Kidney glomerular epithelial cell (primary cell): ENCODE data around the gene PRSS22.

Source experiments
- DNase-seq: peaks from one replicate; lab custom pipeline; 2025; lab: John Stamatoyannopoulos, UW

Gene PRSS22, protein sequence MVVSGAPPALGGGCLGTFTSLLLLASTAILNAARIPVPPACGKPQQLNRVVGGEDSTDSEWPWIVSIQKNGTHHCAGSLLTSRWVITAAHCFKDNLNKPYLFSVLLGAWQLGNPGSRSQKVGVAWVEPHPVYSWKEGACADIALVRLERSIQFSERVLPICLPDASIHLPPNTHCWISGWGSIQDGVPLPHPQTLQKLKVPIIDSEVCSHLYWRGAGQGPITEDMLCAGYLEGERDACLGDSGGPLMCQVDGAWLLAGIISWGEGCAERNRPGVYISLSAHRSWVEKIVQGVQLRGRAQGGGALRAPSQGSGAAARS

DNA sequence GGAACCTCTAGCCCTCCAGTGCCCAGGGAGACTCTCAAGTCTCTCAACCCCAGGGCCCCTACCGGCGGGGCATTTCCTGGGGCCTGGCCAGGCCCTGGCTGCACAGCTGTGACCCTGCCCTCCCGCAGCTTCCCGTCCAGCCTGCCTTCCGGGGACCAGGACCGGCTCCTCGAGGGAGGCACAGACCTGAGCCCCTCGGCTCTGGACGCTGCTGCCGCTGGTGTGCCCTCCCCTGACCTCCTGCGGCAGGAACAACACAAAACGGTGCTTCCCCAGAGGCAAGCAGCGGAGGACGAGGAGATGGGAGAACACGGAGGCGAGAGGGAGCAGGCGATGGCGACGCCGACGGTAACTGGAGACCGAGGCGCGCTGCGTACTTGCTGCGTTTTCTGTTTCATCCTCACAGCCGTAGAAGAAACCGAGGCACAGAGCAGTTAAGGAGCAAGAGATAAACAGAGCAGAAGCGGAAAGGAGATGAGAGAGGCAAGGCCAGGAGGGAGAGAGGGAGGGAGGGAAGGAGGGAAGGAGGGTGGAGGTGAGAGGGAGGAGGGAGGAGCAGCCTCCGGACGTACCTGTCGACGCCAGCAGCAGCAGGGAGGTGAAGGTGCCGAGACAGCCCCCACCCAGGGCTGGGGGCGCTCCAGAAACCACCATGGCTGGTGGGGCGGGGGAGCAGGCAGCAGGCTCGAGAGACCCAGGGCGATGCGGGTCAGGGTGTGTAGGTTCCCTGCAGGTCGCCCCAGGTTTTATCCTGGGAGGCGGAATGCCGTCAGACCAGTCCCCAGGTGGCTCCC, at the start of gene PRSS22:
Gene PRSS22, minus strand, starts transcription at position 720 of the 794 bp plus-strand sequence. Its CDS starts 66 bp downstream, at position 654.
- DNase-seq = no peak

DNA sequence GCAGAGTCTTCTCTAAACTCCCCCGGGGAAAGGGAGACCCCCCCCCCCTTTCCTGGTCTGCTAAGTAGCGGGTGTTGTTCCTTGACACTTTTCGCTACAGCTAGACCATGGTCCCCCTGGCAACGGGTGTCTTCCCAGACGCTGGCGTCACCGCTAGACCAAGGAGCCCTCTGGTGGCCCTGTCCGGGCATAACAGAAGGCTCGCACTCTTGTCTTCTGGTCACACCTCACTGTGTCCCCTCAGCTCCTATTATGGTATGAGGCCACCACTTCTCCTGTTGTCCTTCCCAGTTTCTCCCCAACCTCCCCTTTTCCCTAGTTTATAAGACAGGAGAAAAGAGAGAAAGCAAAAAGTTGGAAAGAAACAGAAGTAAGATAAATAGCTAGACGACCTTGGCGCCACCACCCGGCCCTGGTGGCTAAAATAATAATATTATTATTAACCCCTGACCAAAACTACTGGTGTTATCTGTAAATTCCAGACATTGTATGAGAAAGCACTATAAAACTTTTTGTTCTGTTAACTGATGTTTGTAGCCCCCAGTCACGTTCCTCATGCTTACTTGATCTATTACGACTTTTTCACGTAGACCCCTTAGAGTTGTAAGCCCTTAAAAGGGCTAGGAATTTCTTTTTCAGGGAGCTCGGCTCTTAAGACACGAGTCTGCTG, 49.2 kb upstream of the PRSS22 start:
- peak; percentile 25 for DNase-seq

DNA sequence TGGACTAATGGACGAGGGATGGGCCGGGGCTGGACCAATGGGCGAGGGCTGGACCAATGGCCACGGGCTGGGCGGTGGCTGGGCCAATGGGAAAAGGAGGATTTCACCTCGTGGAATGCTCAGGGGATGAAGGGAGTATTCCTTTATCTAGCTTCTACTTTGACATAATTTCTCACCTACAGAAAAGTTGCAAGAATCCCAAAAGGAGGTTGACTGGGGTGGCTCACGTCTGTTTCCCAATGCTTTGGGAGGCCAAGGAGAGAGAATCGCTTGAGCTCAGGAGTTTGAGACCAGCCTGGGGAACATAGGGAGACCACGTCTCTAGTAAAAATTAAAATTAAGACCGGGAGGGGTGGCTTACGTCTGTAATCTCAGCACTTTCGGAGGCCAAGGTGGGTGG, 48.0 kb upstream of the PRSS22 start:
- no peak for DNase-seq

DNA sequence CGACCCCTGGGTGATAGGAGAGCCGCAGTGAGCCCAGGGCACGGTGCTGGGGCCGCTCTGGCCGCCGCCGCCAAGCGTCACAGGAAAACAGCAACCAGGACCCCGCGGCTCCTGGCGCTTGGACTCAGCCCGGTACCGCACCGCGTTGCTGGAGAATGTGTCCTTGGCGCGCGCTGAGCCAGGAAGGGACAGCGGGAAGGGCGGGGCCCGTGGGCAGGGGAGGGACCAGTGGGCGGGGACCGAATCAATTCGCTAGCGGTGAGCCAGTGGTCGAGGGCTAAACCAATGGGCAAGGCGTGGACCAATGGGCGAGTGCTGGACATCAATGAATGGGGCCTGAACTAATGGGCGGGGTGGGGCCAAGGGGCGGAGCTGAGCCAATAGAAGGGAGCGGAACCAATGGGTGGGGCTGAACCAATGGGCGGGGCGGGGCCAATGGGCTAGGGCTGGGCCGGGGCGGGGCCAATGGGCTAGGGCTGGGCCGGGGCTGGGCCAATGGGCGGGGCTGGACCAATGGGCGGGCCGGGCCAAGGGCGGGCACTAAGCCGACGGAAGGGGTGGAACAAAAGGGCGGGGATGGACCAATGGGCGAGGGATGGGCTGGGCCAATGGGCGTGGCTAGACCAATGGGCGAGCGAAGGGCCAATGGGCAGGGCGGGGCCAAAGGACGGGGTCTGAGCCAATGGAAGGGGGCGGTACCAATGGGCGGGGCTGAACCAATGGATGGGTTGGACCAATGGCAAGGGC, 47.4 kb upstream of the PRSS22 start:
- peak; percentile 98 for DNase-seq

DNA sequence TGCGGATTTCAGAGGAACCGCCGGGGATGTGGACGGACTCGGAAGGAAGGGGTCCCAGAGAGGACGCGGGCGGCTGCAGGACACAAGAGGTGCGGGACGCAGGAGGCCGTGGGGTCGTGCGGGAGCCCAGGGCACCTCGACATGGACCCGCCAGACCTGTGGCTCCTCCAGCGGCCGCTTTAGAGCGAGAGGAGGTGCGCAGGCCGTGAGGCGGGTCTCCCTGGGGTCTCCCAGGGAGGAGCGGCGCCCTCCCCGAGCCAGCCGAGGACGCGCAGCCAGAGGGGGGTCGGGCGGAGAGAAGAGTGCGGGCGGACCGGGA, 46.9 kb upstream of the PRSS22 start:
- no peak for DNase-seq

DNA sequence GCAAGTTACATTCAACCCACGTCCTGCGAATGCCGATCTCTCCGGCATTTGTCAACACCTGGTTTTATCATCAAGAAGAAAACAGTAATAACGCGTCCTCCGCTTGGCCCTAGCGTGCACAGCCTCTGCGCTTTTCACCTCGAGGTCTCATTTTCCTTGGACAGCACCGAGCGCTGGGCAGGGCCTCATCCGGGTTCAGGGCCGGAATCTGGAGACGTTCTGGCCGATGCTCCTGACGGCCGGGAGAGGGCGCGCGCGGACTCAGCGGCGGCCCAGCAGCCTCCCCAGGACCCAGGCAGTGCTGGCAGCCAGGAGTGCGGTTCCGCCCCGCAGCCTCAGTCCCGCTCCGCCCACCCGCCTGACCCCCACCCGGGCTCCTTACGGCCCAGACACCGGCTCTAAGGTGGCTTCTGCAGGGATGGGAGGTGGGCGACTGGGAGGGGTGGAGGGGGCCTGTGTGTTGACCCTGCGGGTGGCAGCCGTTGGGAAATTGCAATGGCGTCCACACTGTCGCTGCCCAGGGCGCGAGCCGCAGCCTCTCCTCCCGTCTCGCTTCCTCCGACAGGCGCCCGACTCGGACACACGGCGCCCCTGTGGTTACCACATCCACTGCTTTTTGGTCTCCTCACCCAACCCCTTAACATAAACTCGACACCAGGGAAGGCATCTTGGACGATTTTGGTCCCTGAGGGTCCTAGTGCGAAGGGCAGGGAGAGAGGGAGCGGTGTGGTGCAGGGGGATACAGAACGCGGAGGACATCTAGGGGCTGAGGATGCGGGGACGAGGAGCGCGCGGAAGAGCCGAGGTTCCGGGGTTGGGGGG, 46.3 kb upstream of the PRSS22 start:
- DNase-seq = peak; percentile 61

DNA sequence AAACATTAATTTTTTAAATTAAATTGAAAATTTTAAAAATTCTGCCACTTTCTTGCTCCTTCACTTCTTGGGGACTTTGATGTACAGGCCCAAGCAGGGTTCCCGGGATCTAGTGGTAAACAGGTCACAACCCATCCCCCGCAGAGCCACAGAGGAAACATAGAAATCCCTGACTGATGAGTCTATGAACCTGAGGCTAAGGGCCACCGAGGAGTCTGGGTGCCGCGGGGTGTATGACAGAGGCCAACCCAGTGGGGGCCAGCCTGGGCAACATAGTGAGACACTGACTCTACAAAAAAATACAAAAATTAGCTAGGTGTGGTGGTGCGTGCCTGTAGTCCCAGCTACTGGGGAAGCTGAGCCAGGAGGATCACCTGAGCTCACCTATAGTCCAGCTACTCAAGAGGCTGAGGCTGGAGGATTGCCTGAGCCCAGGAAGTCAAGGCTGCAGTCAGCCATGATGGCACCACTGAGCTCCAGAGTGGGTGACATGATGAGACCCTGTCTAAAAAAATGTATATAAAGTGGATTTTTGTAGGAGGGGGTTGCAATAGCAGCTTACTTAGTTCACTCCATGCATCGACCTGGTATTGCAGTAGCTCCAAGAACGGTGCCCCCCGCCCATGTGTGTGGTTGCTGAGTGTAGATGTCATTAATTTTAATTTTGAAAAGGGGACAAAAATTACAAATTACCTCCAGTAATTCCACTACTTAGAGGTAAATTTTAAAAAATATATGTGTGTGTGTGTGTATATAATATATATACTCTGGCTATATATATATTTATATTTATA, 44.6 kb upstream of the PRSS22 start:
- DNase-seq = no peak

DNA sequence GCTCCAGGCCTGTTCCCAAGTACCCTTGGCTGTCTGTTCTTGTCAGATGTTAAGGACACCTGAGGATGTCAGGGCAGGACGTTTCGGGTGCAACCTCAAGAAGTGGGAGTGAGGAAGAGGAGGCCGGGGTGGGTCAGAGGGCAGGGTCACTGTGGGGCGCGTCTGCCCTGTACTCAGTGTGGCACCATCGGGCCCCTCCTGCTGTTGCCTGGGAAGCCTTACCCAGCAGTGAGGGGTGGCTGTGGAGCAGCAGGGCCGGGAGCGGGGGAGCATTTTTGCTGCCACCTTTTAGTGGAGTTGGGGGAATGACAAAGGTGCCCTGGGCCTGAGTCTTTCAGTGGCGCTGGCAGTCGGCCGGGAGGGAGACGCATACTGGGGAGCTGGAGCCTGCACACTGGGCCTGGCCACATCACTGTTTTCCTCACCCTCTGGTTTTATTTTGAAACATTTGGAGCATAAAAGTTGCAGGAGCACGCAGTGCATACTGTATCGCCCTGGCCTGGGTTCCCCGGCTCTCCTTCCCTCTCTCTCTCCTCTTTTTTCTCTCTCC, 42.6 kb upstream of the PRSS22 start:
- no peak for DNase-seq

DNA sequence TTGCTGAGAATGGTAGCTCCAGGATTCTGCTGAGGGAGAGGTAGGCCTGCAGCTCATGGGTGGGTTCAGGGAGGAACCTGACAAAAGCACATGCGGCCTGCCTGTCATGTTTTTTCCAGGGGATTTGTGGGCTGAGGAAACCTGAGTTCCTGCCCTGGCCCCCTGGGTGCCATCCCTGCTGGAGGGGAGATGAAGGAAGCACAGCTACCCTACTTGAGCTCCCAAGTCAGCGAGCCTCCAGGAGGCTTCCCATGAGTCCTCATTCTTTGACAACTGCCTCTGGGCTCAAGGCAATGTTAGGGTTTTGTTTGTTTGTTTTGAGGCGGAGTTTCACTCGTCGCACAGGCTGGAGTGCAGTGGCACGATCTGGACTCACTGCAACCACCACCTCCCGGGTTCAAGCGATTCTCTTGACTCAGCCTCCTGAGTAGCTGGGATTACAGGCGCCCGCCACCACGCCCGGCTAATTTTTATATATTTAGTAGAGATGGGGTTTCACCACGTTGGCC, 41.6 kb upstream of the PRSS22 start:
- DNase-seq = no peak

DNA sequence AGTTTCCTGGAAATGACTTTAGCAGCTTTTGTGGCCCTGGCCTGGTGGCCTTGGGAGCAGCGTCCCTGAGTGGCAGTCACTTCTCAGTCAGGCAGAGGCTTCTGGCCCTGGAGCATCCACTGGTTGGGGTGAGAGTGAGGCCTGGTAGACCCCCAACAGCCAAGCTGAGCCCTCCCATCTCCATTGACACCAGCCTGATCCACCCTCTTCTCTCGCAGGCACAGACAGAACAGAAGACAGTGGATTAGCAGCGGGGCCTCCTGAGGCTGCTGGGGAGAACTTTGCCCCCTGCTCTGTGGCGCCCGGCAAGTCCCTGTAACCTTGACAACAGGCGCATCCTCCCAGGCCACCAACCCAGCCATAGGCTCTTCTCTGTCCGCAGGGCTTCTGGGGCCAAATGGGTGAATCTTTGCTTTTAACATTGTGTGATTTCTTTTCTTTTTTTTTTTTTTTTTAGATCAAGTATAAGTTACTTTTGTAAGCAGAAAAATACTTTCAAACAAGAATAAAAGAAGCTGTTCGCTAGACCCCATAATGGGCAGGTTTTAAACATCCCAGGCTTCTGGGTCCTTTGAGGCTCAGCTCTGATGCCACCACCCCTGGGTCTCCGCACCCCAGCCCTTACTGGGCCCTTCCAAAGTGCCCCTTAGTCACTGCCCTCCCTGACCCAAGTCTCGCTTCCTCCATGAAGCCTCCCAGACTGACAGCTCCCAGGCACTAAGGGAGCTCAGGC, 41.0 kb upstream of the PRSS22 start:
- no peak for DNase-seq

DNA sequence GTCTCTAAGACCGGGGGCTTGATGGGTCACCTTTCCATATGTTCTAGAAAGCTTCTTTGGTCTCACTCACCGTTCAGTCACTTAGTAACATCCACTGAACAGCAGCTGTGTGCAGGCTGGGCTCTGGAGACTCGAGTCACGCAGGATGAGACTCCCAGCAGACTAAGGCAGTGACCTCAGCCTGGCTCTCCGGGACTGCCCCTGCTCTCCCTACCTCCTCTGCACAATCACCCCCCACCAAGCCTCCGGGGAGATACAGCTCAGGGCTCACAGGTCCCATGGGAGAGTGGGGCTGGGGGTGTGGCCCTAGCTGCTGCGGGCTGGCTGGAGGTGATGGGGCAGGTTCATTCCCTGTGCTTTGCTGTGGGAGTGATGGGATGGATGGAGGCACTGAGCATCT, 39.1 kb upstream of the PRSS22 start:
- DNase-seq = no peak

DNA sequence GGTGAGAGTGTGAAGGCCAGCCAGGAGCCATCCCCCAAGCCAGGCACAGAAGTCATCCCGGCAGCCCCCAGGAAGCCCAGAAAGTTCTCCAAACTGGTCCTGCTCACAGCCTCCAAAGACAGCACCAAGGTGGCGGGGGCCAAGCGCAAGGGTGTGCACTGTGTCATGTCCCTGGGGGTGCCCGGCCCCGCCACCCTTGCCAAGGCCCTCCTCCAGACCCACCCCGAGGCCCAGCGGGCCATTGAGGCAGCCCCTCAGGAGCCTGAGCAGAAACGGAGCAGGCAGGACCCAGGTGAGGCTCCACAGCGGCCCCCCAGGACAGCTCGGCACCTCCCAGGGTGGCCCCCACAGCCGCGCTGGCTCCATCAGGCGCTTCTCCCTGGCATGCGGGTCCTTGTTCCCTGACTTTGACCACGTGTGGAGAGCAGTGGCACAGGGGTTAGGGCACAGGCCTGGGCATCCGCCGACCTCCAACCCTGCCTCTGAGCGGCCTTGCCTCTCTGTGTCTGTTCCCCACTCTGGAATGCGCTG, 38.6 kb upstream of the PRSS22 start:
- DNase-seq = no peak

DNA sequence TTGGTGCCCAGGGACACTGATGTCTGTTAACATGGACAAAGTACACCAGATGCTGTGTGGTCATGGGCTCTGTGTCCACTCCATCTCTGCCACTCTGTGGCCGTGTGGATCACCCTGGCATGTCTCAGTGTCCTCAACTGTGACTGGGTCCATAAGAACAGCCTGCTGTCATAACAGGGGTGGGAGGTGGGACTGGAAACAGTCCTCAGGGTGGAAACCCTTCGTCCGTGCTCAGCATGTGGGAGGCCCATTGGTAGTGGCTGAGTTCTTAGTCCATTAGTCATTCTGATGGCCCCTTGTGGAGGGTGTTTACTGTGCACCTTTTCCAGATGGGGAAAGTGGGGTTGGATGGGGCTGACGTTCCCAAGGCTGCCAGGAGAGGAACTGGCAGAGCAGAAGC, 37.8 kb upstream of the PRSS22 start:
- DNase-seq = peak; percentile 41

DNA sequence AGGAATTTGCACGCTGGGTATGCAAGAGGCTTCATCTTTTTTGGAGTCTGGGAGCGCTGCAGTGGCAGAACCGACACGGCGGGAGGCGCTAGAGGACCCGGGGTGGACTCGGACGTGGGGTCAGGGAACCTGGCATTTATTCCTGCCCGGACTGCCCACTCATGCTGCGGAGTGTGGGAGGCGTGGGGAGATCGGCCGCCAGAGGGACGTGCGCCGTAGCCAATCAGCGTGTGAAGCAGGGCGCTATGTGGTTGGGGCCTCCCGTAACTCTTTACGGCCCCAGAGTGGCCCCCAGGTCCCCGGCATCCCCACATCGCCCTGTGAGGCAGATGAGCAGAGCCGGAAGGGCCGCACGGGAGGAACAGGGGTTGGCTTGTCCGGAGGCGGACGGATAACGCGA, 36.3 kb upstream of the PRSS22 start:
- DNase-seq = no peak

DNA sequence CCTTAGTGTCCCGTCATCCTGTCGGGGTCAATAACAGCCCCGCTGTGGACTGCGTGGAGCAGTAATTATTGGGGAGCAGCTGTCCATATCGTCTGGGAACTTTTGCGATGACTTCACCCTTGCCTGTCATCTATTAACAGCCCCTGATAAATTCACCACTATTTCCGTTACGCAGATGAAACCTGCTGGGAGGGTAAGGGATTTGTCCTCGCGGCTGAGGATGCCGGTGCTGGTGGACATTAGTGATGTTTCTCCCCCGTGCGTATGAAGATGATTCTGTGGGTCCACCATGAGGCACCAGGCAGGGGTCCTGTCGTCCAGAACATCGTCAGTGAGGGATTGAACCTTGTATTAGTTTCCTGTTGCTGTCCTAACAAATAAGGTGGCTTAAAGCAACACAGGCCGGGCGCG, 26.1 kb upstream of the PRSS22 start:
- no peak for DNase-seq

DNA sequence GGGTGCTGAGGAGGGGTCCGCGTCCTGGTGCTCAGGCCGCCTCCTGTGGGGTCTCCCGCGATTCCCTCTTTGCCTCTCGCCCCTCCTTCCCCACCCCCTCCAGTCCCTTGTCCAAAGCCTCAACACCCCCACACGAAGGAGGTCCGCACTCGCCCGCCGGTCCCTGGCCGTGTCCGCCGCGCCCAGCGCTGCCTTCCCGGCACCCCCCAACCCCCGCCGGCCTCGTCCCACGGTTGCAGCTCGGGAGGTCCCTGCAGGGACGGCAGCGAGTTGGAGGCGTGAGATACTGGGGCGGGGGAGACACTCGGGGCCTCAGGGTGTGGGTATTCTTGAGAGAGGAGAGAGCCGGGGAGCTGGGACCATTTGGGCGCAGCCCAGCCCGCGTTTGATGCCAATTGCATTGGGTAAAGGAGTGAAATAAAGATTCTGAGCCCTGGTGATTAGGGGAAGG, 25.5 kb upstream of the PRSS22 start:
- DNase-seq = no peak

DNA sequence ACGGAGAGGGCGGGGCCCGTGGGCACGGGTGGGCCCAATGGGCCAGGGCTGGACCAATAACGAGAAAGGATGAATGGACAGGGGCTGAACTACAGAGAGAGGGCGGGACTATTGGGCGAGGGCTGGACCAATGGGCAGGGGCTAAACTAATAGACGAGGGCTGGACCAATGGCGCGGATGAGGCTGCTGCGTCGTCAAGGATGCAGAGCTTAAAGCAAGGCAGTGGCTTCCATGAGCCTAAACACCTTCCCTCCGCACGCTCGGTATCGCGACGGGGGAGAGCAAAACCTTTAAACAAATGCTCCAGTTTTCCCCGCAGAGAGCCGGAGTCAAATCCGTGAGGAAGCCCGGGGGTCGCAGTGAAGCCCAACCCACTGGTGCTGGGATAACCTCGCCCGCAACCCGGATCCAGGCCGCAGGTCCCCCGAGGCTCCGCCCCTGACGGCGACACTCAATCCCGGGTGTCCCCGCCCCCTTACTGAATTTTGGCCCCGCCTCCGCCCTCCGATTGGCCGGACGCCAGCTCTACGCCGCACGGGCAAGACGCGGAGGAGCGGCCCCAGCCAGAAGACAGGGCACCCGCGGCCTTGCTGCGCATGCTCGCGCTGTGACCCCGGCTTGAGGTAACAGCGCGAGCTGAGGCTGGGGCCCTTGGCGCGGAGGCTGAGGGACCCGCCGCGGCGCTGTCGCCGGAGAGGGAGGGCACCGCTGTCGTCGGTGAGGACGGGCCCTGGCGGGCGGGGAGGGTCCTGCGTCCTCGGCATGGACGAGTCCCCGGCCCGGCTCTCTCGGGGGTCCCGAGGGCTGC, 24.9 kb upstream of the PRSS22 start, which contains the start of gene FLYWCH2:
Gene FLYWCH2, plus strand, starts transcription at position 566 of the 808 bp plus-strand sequence. CDS start 13,235 bp downstream, outside the sequence.
- DNase-seq = peak; percentile 100
